SKM-1 (cell line): ENCODE results near the gene GARIN1A.

Source experiments
- DNase-seq: peaks from one replicate; lab custom pipeline; 2025; ENCODE audit not compliant: unreplicated experiment; lab: John Stamatoyannopoulos, UW

GARIN1A gene

GRCh38 chr7:128710481-128710880 lies 38.4 kb downstream of the GARIN1A start:
- peak; percentile 19 for DNase-seq

GRCh38 chr7:128713794-128714193 lies 41.7 kb downstream of the GARIN1A start:
- DNase-seq: no peak

- DNase-seq: no peak
Measured at GRCh38 chr7:128714701-128715495, 42.8 kb downstream of the GARIN1A start.

- no peak for DNase-seq
Measured at GRCh38 chr7:128718967-128719642, 47.0 kb downstream of the GARIN1A start.

GRCh38 chr7:128721376-128721775 lies 49.3 kb downstream of the GARIN1A start:
- no peak for DNase-seq
